ENCODE data around the gene BABAM2. TPM values are rescaled to one million over a fixed set of nuclear protein-coding genes. Genes with fewer than 3 reads are reported as not detected.

Gene BABAM2
- total RNA-seq, 1 experiment from 2014 or later: 27.1 TPM

- Mint-ChIP-seq H3K36me3 (ENCODE audit: insufficient read depth in 1 of 3, low read depth in 3 of 3) (no peaks in the 10 kb centered on the region), H3K9me3 (no peaks in the 10 kb centered on the region), H3K27ac (peak overlapping the region in 2 of 3 experiments; percentile 10 to 53; a peak in 3 of 7 replicates), H3K4me1 (peaks cover 0 to 5% of the 10 kb centered on the region in 2 experiments; a peak in 2 of 4 replicates), H3K27me3 (ENCODE audit: low read depth) (no peaks in the 10 kb centered on the region), H3K4me3 (no peak overlapping the region)
- H3K23ac ChIP-seq (ENCODE audit: insufficient read length, low read depth, low read length): no peak overlapping the region
- no peaks in the 10 kb centered on the region for H4K20me1 ChIP-seq (ENCODE audit: control insufficient read depth, insufficient read depth, insufficient read length)
- H2BK15ac ChIP-seq (ENCODE audit: low read depth, low read length): no peak overlapping the region
- DNase-seq: no peak
- no peaks in the 10 kb centered on the region for H3K9me3 ChIP-seq (ENCODE audit: control insufficient read depth, low read depth, low read length)
- no peaks in the 10 kb centered on the region for H3K4me1 ChIP-seq (ENCODE audit: insufficient read depth, low read length)
- H3K9ac ChIP-seq (ENCODE audit: extremely low read depth, insufficient read length, low read length): no peak overlapping the region
- no peak overlapping the region for H3K27ac ChIP-seq (ENCODE audit: insufficient read length, low read depth, low read length)
- no peaks in the 10 kb centered on the region for H3K23me2 ChIP-seq (ENCODE audit: insufficient read length, low read depth, low read length, poor library complexity, severe bottlenecking)
- no peak overlapping the region for H3K56ac ChIP-seq (ENCODE audit: insufficient read length, low read depth, low read length)
- H2BK120ac ChIP-seq (ENCODE audit: low read depth, low read length, poor library complexity, severe bottlenecking): no peak overlapping the region
- H4K8ac ChIP-seq (replicated peaks; ENCODE audit: insufficient read length, low read depth, low read length): no peak overlapping the region
- no peak overlapping the region for H3K18ac ChIP-seq (ENCODE audit: insufficient read length, low read depth, low read length)
- no peak for TF ChIP-seq CTCF (conservative IDR thresholded peaks at IDR 0.05)
- H3K4me2 ChIP-seq (ENCODE audit: insufficient read depth, insufficient read length, low read length): no peak overlapping the region
- H2AFZ ChIP-seq (ENCODE audit: low read length): no peak overlapping the region
- no peak overlapping the region for H2BK20ac ChIP-seq (ENCODE audit: low read depth, low read length, poor library complexity, severe bottlenecking)
- no peak overlapping the region for H2AK5ac ChIP-seq (ENCODE audit: insufficient read length, low read length)
- H3K27me3 ChIP-seq (ENCODE audit: insufficient read depth, low read length): no peaks in the 10 kb centered on the region
- H3K4ac ChIP-seq (ENCODE audit: low read depth, low read length): no peak overlapping the region
- no peak overlapping the region for H3K14ac ChIP-seq (ENCODE audit: insufficient read depth, low read length)
- H3K79me2 ChIP-seq (ENCODE audit: insufficient read depth, low read length): no peaks in the 10 kb centered on the region
- H4K91ac ChIP-seq (ENCODE audit: insufficient read length, low read depth, low read length): no peak overlapping the region
- no peaks in the 10 kb centered on the region for H3K79me1 ChIP-seq (ENCODE audit: insufficient read depth, low read depth, low read length, poor library complexity, severe bottlenecking)
- no CpG with 5 or more reads among the region's 4 CpGs for WGBS (ENCODE audit: extremely low coverage, insufficient read length, low lambda C conversion rate)
- H3T11ph ChIP-seq (ENCODE audit: low read length): no peak overlapping the region
- no peak overlapping the region for H2BK5ac ChIP-seq (ENCODE audit: insufficient read length, low read length)
- H4K5ac ChIP-seq (ENCODE audit: insufficient read length, low read depth, low read length): no peak overlapping the region
- no peak overlapping the region for H2BK12ac ChIP-seq (ENCODE audit: insufficient read length, low read depth, low read length)
Observed at GRCh38 chr2:28287256-28287915, 396.9 kb downstream of the BABAM2 start.

Data from H9 (cell line).